ENCODE measurements around the gene TRIM46. TPM values are rescaled to one million over a fixed set of nuclear protein-coding genes. Genes with fewer than 3 reads are reported as not detected.
"Not testable (repeated sequence)": the region's sequence is repeated elsewhere in the genome, so short reads cannot be mapped to it uniquely, and the experiment has no call there.

The TRIM46 gene
- total RNA-seq, 1 donor from 2014 or later = 13.2 TPM

- no peak overlapping the region for H3K4me3 ChIP-seq (ENCODE audit: insufficient read depth, low read depth, low read length)
- no peak overlapping the region for H3K9ac ChIP-seq (ENCODE audit: low read length)
- FAIRE-seq (no peak), DNase-seq (ENCODE audit: low read depth) (no peak)
- Mint-ChIP-seq H3K27ac (ENCODE audit: unreplicated experiment) (no peak overlapping the region), H3K4me1 (ENCODE audit: low read depth, unreplicated experiment) (no peaks in the 10 kb centered on the region), H3K27me3 (ENCODE audit: low read depth, unreplicated experiment) (peaks cover 12% of the 10 kb centered on the region), H3K4me3 (ENCODE audit: unreplicated experiment) (no peak overlapping the region), H3K9me3 (ENCODE audit: unreplicated experiment) (peaks cover 6% of the 10 kb centered on the region), H3K36me3 (ENCODE audit: low read depth, unreplicated experiment) (no peaks in the 10 kb centered on the region)
- H3K4me2 ChIP-seq (ENCODE audit: low read length) = no peak overlapping the region
- no peaks in the 10 kb centered on the region for H3K4me1 ChIP-seq (ENCODE audit: insufficient read depth, low read length)
- H3K27ac ChIP-seq (ENCODE audit: low read depth, low read length) = no peak overlapping the region
- no peaks in the 10 kb centered on the region for H3K36me3 ChIP-seq (ENCODE audit: insufficient read depth, low read length)
- no peak overlapping the region for H2AFZ ChIP-seq (ENCODE audit: low read depth, low read length)
- no peaks in the 10 kb centered on the region for H3K79me2 ChIP-seq (ENCODE audit: insufficient read depth, low read length)
- H3K9me3 ChIP-seq (ENCODE audit: insufficient read depth, low read depth, low read length) = no peaks in the 10 kb centered on the region
- TF ChIP-seq, protein P1, sequence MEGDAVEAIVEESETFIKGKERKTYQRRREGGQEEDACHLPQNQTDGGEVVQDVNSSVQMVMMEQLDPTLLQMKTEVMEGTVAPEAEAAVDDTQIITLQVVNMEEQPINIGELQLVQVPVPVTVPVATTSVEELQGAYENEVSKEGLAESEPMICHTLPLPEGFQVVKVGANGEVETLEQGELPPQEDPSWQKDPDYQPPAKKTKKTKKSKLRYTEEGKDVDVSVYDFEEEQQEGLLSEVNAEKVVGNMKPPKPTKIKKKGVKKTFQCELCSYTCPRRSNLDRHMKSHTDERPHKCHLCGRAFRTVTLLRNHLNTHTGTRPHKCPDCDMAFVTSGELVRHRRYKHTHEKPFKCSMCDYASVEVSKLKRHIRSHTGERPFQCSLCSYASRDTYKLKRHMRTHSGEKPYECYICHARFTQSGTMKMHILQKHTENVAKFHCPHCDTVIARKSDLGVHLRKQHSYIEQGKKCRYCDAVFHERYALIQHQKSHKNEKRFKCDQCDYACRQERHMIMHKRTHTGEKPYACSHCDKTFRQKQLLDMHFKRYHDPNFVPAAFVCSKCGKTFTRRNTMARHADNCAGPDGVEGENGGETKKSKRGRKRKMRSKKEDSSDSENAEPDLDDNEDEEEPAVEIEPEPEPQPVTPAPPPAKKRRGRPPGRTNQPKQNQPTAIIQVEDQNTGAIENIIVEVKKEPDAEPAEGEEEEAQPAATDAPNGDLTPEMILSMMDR (IDR thresholded peaks at IDR 0.05; ENCODE audit: insufficient read depth, low read depth, low read length) = no peak
- TF ChIP-seq EZH2 (IDR thresholded peaks at IDR 0.05; ENCODE audit: insufficient read depth, low read length) = no peak
- peaks cover 2% of the 10 kb centered on the region for H3K27me3 ChIP-seq (ENCODE audit: insufficient read depth, low read length)
- H4K20me1 ChIP-seq (ENCODE audit: insufficient read depth, low read length) = no peaks in the 10 kb centered on the region
These were observed 14.7 kb upstream of the TRIM46 start for GRCh38 chr1:155158991-155159390.

- TF ChIP-seq, protein P1 (IDR thresholded peaks at IDR 0.05; ENCODE audit: insufficient read depth, low read depth, low read length) = no peak
- no peak for TF ChIP-seq EZH2 (IDR thresholded peaks at IDR 0.05; ENCODE audit: insufficient read depth, low read length)
- Histone ChIP-seq H3K27ac (ENCODE audit: low read depth, low read length) (no peak overlapping the region), H3K4me3 (ENCODE audit: insufficient read depth, low read depth, low read length) (no peak overlapping the region), H3K79me2 (ENCODE audit: insufficient read depth, low read length) (no peaks in the 10 kb centered on the region), H4K20me1 (ENCODE audit: insufficient read depth, low read length) (no peaks in the 10 kb centered on the region), H3K27me3 (ENCODE audit: insufficient read depth, low read length) (peaks cover 2% of the 10 kb centered on the region), H2AFZ (ENCODE audit: low read depth, low read length) (no peak overlapping the region), H3K36me3 (ENCODE audit: insufficient read depth, low read length) (no peaks in the 10 kb centered on the region), H3K9me3 (ENCODE audit: insufficient read depth, low read depth, low read length) (no peaks in the 10 kb centered on the region), H3K4me1 (ENCODE audit: insufficient read depth, low read length) (no peaks in the 10 kb centered on the region), H3K4me2 (ENCODE audit: low read length) (no peak overlapping the region), H3K9ac (ENCODE audit: low read length) (no peak overlapping the region)
- H3K27me3 Mint-ChIP-seq (ENCODE audit: low read depth, unreplicated experiment) = peaks cover 8% of the 10 kb centered on the region
- H3K9me3 Mint-ChIP-seq (ENCODE audit: unreplicated experiment) = peaks cover 6% of the 10 kb centered on the region
- DNase-seq (ENCODE audit: low read depth) (no peak), FAIRE-seq (no peak)
- H3K4me1 Mint-ChIP-seq (ENCODE audit: low read depth, unreplicated experiment) = no peaks in the 10 kb centered on the region
- H3K27ac Mint-ChIP-seq (ENCODE audit: unreplicated experiment) = peak overlapping the region; percentile 36
- peak overlapping the region; percentile 40 for H3K4me3 Mint-ChIP-seq (ENCODE audit: unreplicated experiment)
- H3K36me3 Mint-ChIP-seq (ENCODE audit: low read depth, unreplicated experiment) = no peaks in the 10 kb centered on the region
These were observed 13.5 kb upstream of the TRIM46 start for GRCh38 chr1:155160128-155160527.

DNA sequence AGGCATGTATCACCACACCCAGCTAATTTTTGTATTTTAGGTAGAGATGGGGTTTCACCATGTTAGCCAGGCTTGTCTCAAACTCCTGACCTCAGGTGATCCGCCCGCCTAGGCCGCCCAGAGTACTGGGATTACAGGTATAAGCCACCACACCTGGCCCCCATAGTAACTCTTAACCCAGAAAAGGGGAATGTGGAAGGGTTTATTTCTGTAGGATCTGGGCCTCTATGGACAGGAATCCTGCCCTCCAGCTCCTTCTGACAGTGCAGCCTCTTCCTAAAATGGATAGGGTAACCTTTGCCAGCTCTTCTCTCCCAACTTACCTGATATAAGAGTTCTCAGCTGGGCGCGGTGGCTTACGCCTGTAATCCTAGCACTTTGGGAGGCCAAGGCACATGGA is 11.0 kb upstream of the TRIM46 start:
- H3K9me3 Mint-ChIP-seq (ENCODE audit: unreplicated experiment); H3K4me3 ChIP-seq (ENCODE audit: insufficient read depth, low read depth, low read length); H3K79me2 ChIP-seq (ENCODE audit: insufficient read depth, low read length); H3K36me3 ChIP-seq (ENCODE audit: insufficient read depth, low read length); H3K27me3 ChIP-seq (ENCODE audit: insufficient read depth, low read length); H3K27ac ChIP-seq (ENCODE audit: low read depth, low read length); H3K27ac Mint-ChIP-seq (ENCODE audit: unreplicated experiment); H4K20me1 ChIP-seq (ENCODE audit: insufficient read depth, low read length); FAIRE-seq; DNase-seq (ENCODE audit: low read depth); H3K4me2 ChIP-seq (ENCODE audit: low read length); H3K4me3 Mint-ChIP-seq (ENCODE audit: unreplicated experiment); H3K9me3 ChIP-seq (ENCODE audit: insufficient read depth, low read depth, low read length); H3K4me1 Mint-ChIP-seq (ENCODE audit: low read depth, unreplicated experiment); H3K4me1 ChIP-seq (ENCODE audit: insufficient read depth, low read length); H3K36me3 Mint-ChIP-seq (ENCODE audit: low read depth, unreplicated experiment); H2AFZ ChIP-seq (ENCODE audit: low read depth, low read length); H3K9ac ChIP-seq (ENCODE audit: low read length): not testable (repeated sequence)
- H3K27me3 Mint-ChIP-seq (ENCODE audit: low read depth, unreplicated experiment) = peaks cover 13% of the 10 kb centered on the region

GRCh38 chr1:155163785-155164184 is 9.9 kb upstream of the TRIM46 start:
- not testable (repeated sequence) for H4K20me1 ChIP-seq (ENCODE audit: insufficient read depth, low read length); H3K36me3 ChIP-seq (ENCODE audit: insufficient read depth, low read length); H3K36me3 Mint-ChIP-seq (ENCODE audit: low read depth, unreplicated experiment); H3K4me1 ChIP-seq (ENCODE audit: insufficient read depth, low read length); H3K27ac ChIP-seq (ENCODE audit: low read depth, low read length); H3K9ac ChIP-seq (ENCODE audit: low read length); H3K9me3 ChIP-seq (ENCODE audit: insufficient read depth, low read depth, low read length); FAIRE-seq; H3K4me3 ChIP-seq (ENCODE audit: insufficient read depth, low read depth, low read length); H3K4me2 ChIP-seq (ENCODE audit: low read length); H3K9me3 Mint-ChIP-seq (ENCODE audit: unreplicated experiment); DNase-seq (ENCODE audit: low read depth); H3K27ac Mint-ChIP-seq (ENCODE audit: unreplicated experiment); H3K79me2 ChIP-seq (ENCODE audit: insufficient read depth, low read length); H3K4me1 Mint-ChIP-seq (ENCODE audit: low read depth, unreplicated experiment); H2AFZ ChIP-seq (ENCODE audit: low read depth, low read length); H3K27me3 ChIP-seq (ENCODE audit: insufficient read depth, low read length); H3K4me3 Mint-ChIP-seq (ENCODE audit: unreplicated experiment)
- H3K27me3 Mint-ChIP-seq (ENCODE audit: low read depth, unreplicated experiment) = peaks cover 13% of the 10 kb centered on the region

DNA sequence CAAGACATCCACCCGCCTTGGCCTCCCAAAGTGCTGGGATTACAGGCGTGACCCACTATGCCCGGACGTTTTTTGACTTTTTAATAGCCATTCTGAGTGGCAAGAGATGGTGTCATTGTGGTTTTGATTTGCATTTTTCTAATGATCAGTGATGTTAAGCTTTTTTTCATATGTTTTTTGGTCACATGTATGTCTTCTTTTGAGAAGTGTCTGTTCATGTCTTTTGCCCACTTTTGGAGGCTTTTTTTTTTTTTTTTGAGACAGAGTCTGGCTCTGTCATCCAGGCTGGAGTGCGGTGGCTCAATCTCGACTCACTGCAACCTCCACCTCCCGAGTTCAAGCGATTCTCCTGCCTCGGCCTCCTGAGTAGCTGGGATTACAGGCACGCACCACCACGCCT is 9.0 kb upstream of the TRIM46 start:
- H3K4me3 ChIP-seq (ENCODE audit: insufficient read depth, low read depth, low read length); H3K36me3 ChIP-seq (ENCODE audit: insufficient read depth, low read length); H3K36me3 Mint-ChIP-seq (ENCODE audit: low read depth, unreplicated experiment); H3K4me3 Mint-ChIP-seq (ENCODE audit: unreplicated experiment); FAIRE-seq; DNase-seq (ENCODE audit: low read depth); H4K20me1 ChIP-seq (ENCODE audit: insufficient read depth, low read length); H3K27ac ChIP-seq (ENCODE audit: low read depth, low read length); H3K27ac Mint-ChIP-seq (ENCODE audit: unreplicated experiment); H3K27me3 ChIP-seq (ENCODE audit: insufficient read depth, low read length); H2AFZ ChIP-seq (ENCODE audit: low read depth, low read length); H3K9me3 Mint-ChIP-seq (ENCODE audit: unreplicated experiment); H3K4me1 ChIP-seq (ENCODE audit: insufficient read depth, low read length); H3K9ac ChIP-seq (ENCODE audit: low read length); H3K9me3 ChIP-seq (ENCODE audit: insufficient read depth, low read depth, low read length); H3K27me3 Mint-ChIP-seq (ENCODE audit: low read depth, unreplicated experiment); H3K4me2 ChIP-seq (ENCODE audit: low read length); H3K4me1 Mint-ChIP-seq (ENCODE audit: low read depth, unreplicated experiment); H3K79me2 ChIP-seq (ENCODE audit: insufficient read depth, low read length): not testable (repeated sequence)

Data from astrocyte (in vitro differentiated cells and primary cell).